Panc1 (cell line): ENCODE measurements around the gene C19orf53. TPM values are rescaled to one million over a fixed set of nuclear protein-coding genes. Genes with fewer than 3 reads are reported as not detected.

Source experiments
- ATAC-seq: fragments of 200-7000 bp; cut with Tn5 transposase; 2 replicates; pipeline ENCODE4 v1.9.1; 2020; ENCODE audit warnings: mild to moderate bottlenecking, moderate library complexity
- BruUV-seq: library from RNA; stranded (reverse); fragments of 400-500 nt; replicated peaks from 2 replicates; lab custom pipeline; 2021; lab: Mats Ljungman, UMichigan
- CTCF ChIA-PET: fragments of 300-600 bp; sonication (Branson Sonifier 250); formaldehyde crosslinking; loops from one replicate; lab custom pipeline; 2022; ENCODE audit warnings: antibody characterized with exemption; lab: Charles Lee
- POLR2A ChIA-PET: fragments of 300-600 bp; sonication (Branson Sonifier 250); formaldehyde crosslinking; loops from one replicate; lab custom pipeline; 2022; ENCODE audit warnings: antibody characterized with exemption; lab: Charles Lee
- DNase-seq: peaks from one replicate; pipeline ENCODE4 v3.0.0-alpha.2; 2010; ENCODE audit warnings: low read depth, low spot score
- H3K27ac ChIP-seq: 2 replicates; pipeline ENCODE4 v1.5.1; 2011; ENCODE audit warnings: mild to moderate bottlenecking, low read length, inconsistent platforms
- H3K27me3 ChIP-seq: fragments of 200-500 bp; sonication (Bioruptor generic); 2 replicates; pipeline ENCODE4 v1.6.0; 2014; ENCODE audit warnings: low read length, inconsistent platforms; ENCODE audit not compliant: control insufficient read depth, insufficient read depth
- H3K36me3 ChIP-seq: fragments of 200-500 bp; sonication (Bioruptor generic); 2 replicates; pipeline ENCODE4 v1.5.1; 2014; ENCODE audit warnings: inconsistent platforms, mild to moderate bottlenecking, low read length, moderate library complexity; ENCODE audit not compliant: control insufficient read depth, insufficient read depth
- H3K4me1 ChIP-seq: 2 replicates; pipeline ENCODE4 v1.5.1; 2011; ENCODE audit warnings: inconsistent platforms, mild to moderate bottlenecking, low read length, moderate library complexity; ENCODE audit not compliant: control insufficient read depth, insufficient read depth
- H3K4me3 ChIP-seq, 2 experiments: 2 replicates each; pipeline ENCODE4 v1.5.1; 2011 to 2012; ENCODE audit warnings: low read depth in 2 of 2, low read length in 2 of 2, mild to moderate bottlenecking in 2 of 2, inconsistent platforms in 1 of 2, moderate library complexity in 1 of 2
- H3K9me3 ChIP-seq: fragments of 200-500 bp; sonication (Bioruptor generic); 2 replicates; pipeline ENCODE4 v1.5.1; 2014; ENCODE audit warnings: low read depth, mild to moderate bottlenecking, inconsistent platforms, low read length, moderate library complexity; ENCODE audit not compliant: control insufficient read depth, insufficient read depth
- POLR2AphosphoS5 ChIP-seq: IDR thresholded peaks from 2 replicates; pipeline ENCODE4 v1.6.1; 2012; ENCODE audit warnings: mild to moderate bottlenecking, low read depth, low read length, moderate library complexity
- SIN3A ChIP-seq: IDR thresholded peaks from 2 replicates; pipeline ENCODE4 v1.6.1; 2012; ENCODE audit warnings: low read depth, mild to moderate bottlenecking, low read length, moderate library complexity, borderline replicate concordance; ENCODE audit not compliant: insufficient read depth
- TCF7L2 ChIP-seq: IDR thresholded peaks from 2 replicates; pipeline ENCODE4 v1.6.1; 2011; ENCODE audit warnings: mild to moderate bottlenecking, low read depth, low read length, inconsistent platforms
- in situ Hi-C: cut with HindIII; loops from 2 replicates; pipeline ENCODE4 v1.10.0; 2016; ENCODE audit warnings: low sequenced_read_pairs, low pct_unique_long_range_greater_than_20kb
- intact Hi-C: fragments of 100-400 bp; cut with micrococcal nuclease; formaldehyde crosslinking; loops from one replicate; pipeline ENCODE4 v1.10.0; 2022; ENCODE audit not compliant: unreplicated experiment
- total RNA-seq: library from RNA; stranded (reverse); gene quantifications from one replicate; pipeline ENCODE4 v1.2.1, GENCODE V29; 2021; ENCODE audit not compliant: unreplicated experiment
- TF ChIP-seq, protein P1 (sequence below), 2 experiments: IDR thresholded peaks; 2 replicates each; pipeline ENCODE4 v1.6.1; 2011 to 2012; ENCODE audit warnings: low read depth in 2 of 2, control low read depth in 1 of 2, low read length in 1 of 2, mild to moderate bottlenecking in 1 of 2, moderate library complexity in 1 of 2; ENCODE audit not compliant: insufficient read depth in 1 of 2
- TF ChIP-seq, protein P2 (sequence below): fragments of 450-650 bp; IDR thresholded peaks from 2 replicates; pipeline ENCODE4 v1.5.1; 2017; ENCODE audit warnings: mild to moderate bottlenecking

The C19orf53 gene
- total RNA-seq, 1 experiment from 2014 or later: 97.2 TPM

DNA sequence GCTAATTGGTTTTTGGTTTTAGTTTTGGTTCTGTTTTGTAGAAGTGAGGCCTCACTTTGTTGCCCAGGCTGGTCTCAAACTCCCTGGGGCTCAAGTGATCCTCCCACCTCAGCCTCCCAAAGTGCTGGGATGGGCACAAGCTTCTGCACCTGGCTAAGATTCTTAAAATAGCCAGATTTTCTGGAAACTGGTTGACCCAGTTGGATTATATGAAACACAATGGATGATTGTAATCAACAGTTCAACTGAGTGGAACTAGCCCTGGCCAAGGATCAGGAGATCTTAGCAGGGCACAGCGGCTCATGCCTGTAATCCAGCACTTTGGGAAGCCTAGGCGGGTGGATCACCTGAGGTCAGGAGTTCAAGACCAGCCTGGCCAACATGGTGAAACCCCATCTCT, 39.5 kb upstream of the C19orf53 start:
- in situ Hi-C loops: no loop called here
- TF ChIP-seq SIN3A: no peak
- TF ChIP-seq, protein P1, sequence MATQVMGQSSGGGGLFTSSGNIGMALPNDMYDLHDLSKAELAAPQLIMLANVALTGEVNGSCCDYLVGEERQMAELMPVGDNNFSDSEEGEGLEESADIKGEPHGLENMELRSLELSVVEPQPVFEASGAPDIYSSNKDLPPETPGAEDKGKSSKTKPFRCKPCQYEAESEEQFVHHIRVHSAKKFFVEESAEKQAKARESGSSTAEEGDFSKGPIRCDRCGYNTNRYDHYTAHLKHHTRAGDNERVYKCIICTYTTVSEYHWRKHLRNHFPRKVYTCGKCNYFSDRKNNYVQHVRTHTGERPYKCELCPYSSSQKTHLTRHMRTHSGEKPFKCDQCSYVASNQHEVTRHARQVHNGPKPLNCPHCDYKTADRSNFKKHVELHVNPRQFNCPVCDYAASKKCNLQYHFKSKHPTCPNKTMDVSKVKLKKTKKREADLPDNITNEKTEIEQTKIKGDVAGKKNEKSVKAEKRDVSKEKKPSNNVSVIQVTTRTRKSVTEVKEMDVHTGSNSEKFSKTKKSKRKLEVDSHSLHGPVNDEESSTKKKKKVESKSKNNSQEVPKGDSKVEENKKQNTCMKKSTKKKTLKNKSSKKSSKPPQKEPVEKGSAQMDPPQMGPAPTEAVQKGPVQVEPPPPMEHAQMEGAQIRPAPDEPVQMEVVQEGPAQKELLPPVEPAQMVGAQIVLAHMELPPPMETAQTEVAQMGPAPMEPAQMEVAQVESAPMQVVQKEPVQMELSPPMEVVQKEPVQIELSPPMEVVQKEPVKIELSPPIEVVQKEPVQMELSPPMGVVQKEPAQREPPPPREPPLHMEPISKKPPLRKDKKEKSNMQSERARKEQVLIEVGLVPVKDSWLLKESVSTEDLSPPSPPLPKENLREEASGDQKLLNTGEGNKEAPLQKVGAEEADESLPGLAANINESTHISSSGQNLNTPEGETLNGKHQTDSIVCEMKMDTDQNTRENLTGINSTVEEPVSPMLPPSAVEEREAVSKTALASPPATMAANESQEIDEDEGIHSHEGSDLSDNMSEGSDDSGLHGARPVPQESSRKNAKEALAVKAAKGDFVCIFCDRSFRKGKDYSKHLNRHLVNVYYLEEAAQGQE (IDR thresholded peaks at IDR 0.05; ENCODE audit: insufficient read depth in 1 of 2, low read depth in 2 of 2, low read length in 1 of 2): no peak
- DNase-seq: no peak

DNA sequence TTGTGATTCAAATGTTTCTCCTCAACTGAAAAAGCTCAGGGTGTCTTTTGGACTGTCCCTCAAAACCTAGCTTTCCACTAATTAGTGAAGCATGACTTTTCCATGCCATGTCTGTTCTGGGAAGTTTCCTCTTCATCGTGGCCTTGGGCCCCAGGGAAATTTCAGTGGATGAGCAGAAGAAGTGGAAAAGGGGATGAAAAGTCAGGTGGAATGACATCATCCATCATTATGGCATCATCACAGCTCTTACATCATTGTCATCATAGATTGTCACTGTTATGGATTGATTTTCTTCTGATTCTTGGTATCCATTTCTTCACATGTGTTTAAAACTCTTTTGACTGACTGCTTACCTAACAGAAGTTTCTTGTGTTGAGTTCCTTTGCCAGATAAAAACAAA, 36.2 kb upstream of the C19orf53 start:
- Histone ChIP-seq H3K36me3 (no peaks in the 10 kb centered on the region), H3K9me3 (no peaks in the 10 kb centered on the region), H3K4me1 (no peaks in the 10 kb centered on the region), H3K4me3 (no peak overlapping the region), H3K27ac (no peak overlapping the region), H3K27me3 (no peaks in the 10 kb centered on the region)
- in situ Hi-C loops: no loop called here
- ChIA-PET CTCF (no interaction called here), POLR2A (no interaction called here)
- DNase-seq (no peak), ATAC-seq (no peak)
- intact Hi-C loops: no loop called here
- BruUV-seq: no TSS peak
- TF ChIP-seq, protein P2, sequence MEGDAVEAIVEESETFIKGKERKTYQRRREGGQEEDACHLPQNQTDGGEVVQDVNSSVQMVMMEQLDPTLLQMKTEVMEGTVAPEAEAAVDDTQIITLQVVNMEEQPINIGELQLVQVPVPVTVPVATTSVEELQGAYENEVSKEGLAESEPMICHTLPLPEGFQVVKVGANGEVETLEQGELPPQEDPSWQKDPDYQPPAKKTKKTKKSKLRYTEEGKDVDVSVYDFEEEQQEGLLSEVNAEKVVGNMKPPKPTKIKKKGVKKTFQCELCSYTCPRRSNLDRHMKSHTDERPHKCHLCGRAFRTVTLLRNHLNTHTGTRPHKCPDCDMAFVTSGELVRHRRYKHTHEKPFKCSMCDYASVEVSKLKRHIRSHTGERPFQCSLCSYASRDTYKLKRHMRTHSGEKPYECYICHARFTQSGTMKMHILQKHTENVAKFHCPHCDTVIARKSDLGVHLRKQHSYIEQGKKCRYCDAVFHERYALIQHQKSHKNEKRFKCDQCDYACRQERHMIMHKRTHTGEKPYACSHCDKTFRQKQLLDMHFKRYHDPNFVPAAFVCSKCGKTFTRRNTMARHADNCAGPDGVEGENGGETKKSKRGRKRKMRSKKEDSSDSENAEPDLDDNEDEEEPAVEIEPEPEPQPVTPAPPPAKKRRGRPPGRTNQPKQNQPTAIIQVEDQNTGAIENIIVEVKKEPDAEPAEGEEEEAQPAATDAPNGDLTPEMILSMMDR: no peak
- no peak for TF ChIP-seq TCF7L2
- no peak for TF ChIP-seq POLR2AphosphoS5
- TF ChIP-seq, protein P1 (IDR thresholded peaks at IDR 0.05; ENCODE audit: insufficient read depth in 1 of 2, low read depth in 2 of 2, low read length in 1 of 2): no peak
- no peak for TF ChIP-seq SIN3A

More for the DNA sequence above, 39.5 kb upstream of the C19orf53 start:
- Histone ChIP-seq H3K9me3 (no peaks in the 10 kb centered on the region), H3K27ac (no peak overlapping the region), H3K4me3 (no peak overlapping the region), H3K36me3 (no peaks in the 10 kb centered on the region; the same call in 1 of the 2 replicates), H3K4me1 (peaks cover 10% of the 10 kb centered on the region; the same call in 1 of the 2 replicates), H3K27me3 (no peaks in the 10 kb centered on the region)
- BruUV-seq: no TSS peak
- ChIA-PET CTCF (no interaction called here), POLR2A (no interaction called here)
- intact Hi-C loops: no loop called here
- no peak for ATAC-seq
